COLO668 (cell line): ENCODE measurements around the gene C10orf105.

ENCODE experiments used
- DNase-seq: peaks from one replicate; lab custom pipeline; 2025; ENCODE audit not compliant: unreplicated experiment; lab: John Stamatoyannopoulos, UW

Gene C10orf105

GRCh38 chr10:71717056-71717455, 2.5 kb downstream of the C10orf105 start:
- DNase-seq, result no peak

- no peak for DNase-seq
Measured at GRCh38 chr10:71716426-71716825, 3.2 kb downstream of the C10orf105 start.

- DNase-seq, result no peak
Measured at GRCh38 chr10:71715860-71716259, 3.7 kb downstream of the C10orf105 start.

- no peak for DNase-seq
Measured at GRCh38 chr10:71715026-71715425, 4.6 kb downstream of the C10orf105 start.

GRCh38 chr10:71714592-71714991, 5.0 kb downstream of the C10orf105 start:
- DNase-seq, result no peak

GRCh38 chr10:71714031-71714410, 5.6 kb downstream of the C10orf105 start:
- no peak for DNase-seq

- DNase-seq, result no peak
Measured at GRCh38 chr10:71713135-71714030, 6.2 kb downstream of the C10orf105 start.

GRCh38 chr10:71712572-71713134, 6.9 kb downstream of the C10orf105 start:
- DNase-seq, result no peak

- no peak for DNase-seq
Measured at GRCh38 chr10:71712170-71712569, 7.4 kb downstream of the C10orf105 start.

- no peak for DNase-seq
Measured at GRCh38 chr10:71711052-71711623, 8.4 kb downstream of the C10orf105 start.

GRCh38 chr10:71710519-71710918, 9.1 kb downstream of the C10orf105 start:
- no peak for DNase-seq

GRCh38 chr10:71708897-71709882, 10.4 kb downstream of the C10orf105 start:
- DNase-seq, result no peak

- peak; percentile 1 for DNase-seq
Measured at GRCh38 chr10:71708301-71708703, 11.3 kb downstream of the C10orf105 start.

- DNase-seq, result no peak
Measured at GRCh38 chr10:71707240-71707789, 12.3 kb downstream of the C10orf105 start.

- no peak for DNase-seq
Measured at GRCh38 chr10:71706216-71707121, 13.1 kb downstream of the C10orf105 start.

GRCh38 chr10:71705582-71705981, 14.0 kb downstream of the C10orf105 start:
- no peak for DNase-seq

- no peak for DNase-seq
Measured at GRCh38 chr10:71704816-71705215, 14.8 kb downstream of the C10orf105 start.

GRCh38 chr10:71703577-71703976, 16.0 kb downstream of the C10orf105 start:
- DNase-seq, result no peak

- no peak for DNase-seq
Measured at GRCh38 chr10:71701496-71702132, 18.0 kb downstream of the C10orf105 start.
